ENCODE measurements around the gene MDM4. TPM values are rescaled to one million over a fixed set of nuclear protein-coding genes. Genes with fewer than 3 reads are reported as not detected.

The MDM4 gene
- total RNA-seq, 2 donors from 2014 or later: 72.9 to 125 TPM

DNA sequence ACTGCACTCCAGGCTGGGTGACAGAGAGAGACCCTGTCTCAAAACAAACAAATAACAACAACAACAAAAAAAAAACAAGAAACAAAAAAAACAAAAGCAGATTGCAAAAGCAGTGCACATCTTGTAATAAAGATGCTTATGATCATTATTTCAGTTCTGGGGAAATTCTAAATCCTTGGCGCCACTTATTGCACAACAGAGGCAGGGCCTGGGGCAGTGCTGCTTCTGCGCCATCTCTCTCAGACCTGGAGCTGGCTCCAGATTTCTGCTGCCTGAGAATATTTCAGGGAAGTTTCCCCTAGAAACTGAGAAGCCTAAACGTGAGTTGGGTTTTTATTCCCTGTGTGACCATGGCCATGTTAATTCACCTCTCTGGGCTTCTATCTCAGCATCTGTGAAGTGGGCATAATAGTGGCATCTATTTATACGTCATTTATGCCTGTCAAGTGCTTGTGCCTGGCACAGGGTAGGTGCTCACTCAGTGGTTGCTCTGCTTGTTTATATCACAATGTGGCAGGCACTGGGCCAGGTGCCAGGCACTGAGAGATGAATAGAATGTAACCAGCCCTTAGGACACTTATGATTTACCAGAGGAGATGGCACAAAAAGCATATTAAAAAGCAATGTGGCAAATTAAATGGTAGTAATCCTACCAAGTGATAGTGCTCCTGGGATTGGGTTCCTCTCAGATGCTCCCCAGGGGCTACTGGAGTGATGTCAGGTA is 67.9 kb downstream of the MDM4 start:
- Histone ChIP-seq H3K4me1 (no peaks in the 10 kb centered on the region), H3K4me3 (no peak overlapping the region), H3K36me3 (replicated peaks in 1 of 2; ENCODE audit: insufficient read depth in 1 of 2, low read depth in 2 of 2) (no peaks in the 10 kb centered on the region), H3K27ac (no peak overlapping the region), H3K9me3 (no peaks in the 10 kb centered on the region), H3K27me3 (no peaks in the 10 kb centered on the region)
- no peak for TF ChIP-seq CTCF (IDR thresholded peaks at IDR 0.05)
- no peak for TF ChIP-seq POLR2A (IDR thresholded peaks at IDR 0.05)
- ATAC-seq (no peak), DNase-seq (peak in 2 of 4 donors; percentile 29 to 43)
- intact Hi-C loops (cut with DNase I): no loop called here
- 67 to 75% methylated on average over 4 of the region's 4 CpGs for WGBS, 2 donors

GRCh38 chr1:204584699-204585372 is 68.6 kb downstream of the MDM4 start:
- no peaks in the 10 kb centered on the region for H3K36me3 ChIP-seq (replicated peaks in 1 of 2; ENCODE audit: insufficient read depth in 1 of 2, low read depth in 2 of 2)
- no peaks in the 10 kb centered on the region for H3K4me1 ChIP-seq
- no peak overlapping the region for H3K4me3 ChIP-seq
- ATAC-seq (no peak), DNase-seq (no peak)
- TF ChIP-seq CTCF (IDR thresholded peaks at IDR 0.05): no peak
- no peak for TF ChIP-seq POLR2A (IDR thresholded peaks at IDR 0.05)
- H3K9me3 ChIP-seq: no peaks in the 10 kb centered on the region
- intact Hi-C loops (cut with DNase I): no loop called here
- 74 to 85% methylated on average over 11 of the region's 11 CpGs for WGBS, 2 donors
- H3K27me3 ChIP-seq: no peaks in the 10 kb centered on the region
- no peak overlapping the region for H3K27ac ChIP-seq

- H3K27me3 ChIP-seq: no peaks in the 10 kb centered on the region
- no peaks in the 10 kb centered on the region for H3K36me3 ChIP-seq (replicated peaks in 1 of 2; ENCODE audit: insufficient read depth in 1 of 2, low read depth in 2 of 2)
- no peaks in the 10 kb centered on the region for H3K4me1 ChIP-seq
- no peak overlapping the region for H3K4me3 ChIP-seq
- H3K9me3 ChIP-seq: no peaks in the 10 kb centered on the region
- no peak overlapping the region for H3K27ac ChIP-seq
- intact Hi-C loops (cut with DNase I): no loop called here
- ATAC-seq (no peak), DNase-seq (no peak)
- TF ChIP-seq POLR2A (IDR thresholded peaks at IDR 0.05) (no peak), CTCF (IDR thresholded peaks at IDR 0.05) (no peak)
- 79 to 87% methylated on average over 6 of the region's 6 CpGs for WGBS, 2 donors
Measured at GRCh38 chr1:204587621-204588020, 71.4 kb downstream of the MDM4 start.

GRCh38 chr1:204588826-204589225 is 72.6 kb downstream of the MDM4 start:
- DNase-seq: no peak
- intact Hi-C loops (cut with DNase I): no loop called here
- TF ChIP-seq POLR2A (IDR thresholded peaks at IDR 0.05) (no peak), CTCF (IDR thresholded peaks at IDR 0.05) (no peak)
- H3K9me3 ChIP-seq: no peaks in the 10 kb centered on the region
- H3K4me3 ChIP-seq: no peak overlapping the region
- H3K36me3 ChIP-seq (replicated peaks in 1 of 2; ENCODE audit: insufficient read depth in 1 of 2, low read depth in 2 of 2): no peaks in the 10 kb centered on the region
- 71 to 78% methylated on average over 5 of the region's 5 CpGs for WGBS, 2 donors
- no peak overlapping the region for H3K27ac ChIP-seq
- ATAC-seq: no peak
- no peaks in the 10 kb centered on the region for H3K27me3 ChIP-seq
- H3K4me1 ChIP-seq: no peaks in the 10 kb centered on the region

Measured in body of pancreas (tissue), 4 donors.